ENCODE results near the gene MAML3. TPM values are rescaled to one million over a fixed set of nuclear protein-coding genes. Genes with fewer than 3 reads are reported as not detected.

The MAML3 gene
- total and polyA plus RNA-seq, 12 donors = 1.1 to 4.6 (median 2.6) TPM

GRCh38 chr4:139767585-139767984 lies 386.4 kb downstream of the MAML3 start:
- TF ChIP-seq CTCF (IDR thresholded peaks at IDR 0.05) = no peak
- ATAC-seq = no peak
- Histone ChIP-seq H3K9me3 (no peaks in the 10 kb centered on the region), H3K36me3 (no peaks in the 10 kb centered on the region), H3K27me3 (no peaks in the 10 kb centered on the region), H3K4me3 (no peak overlapping the region), H3K4me1 (peaks cover 22 to 64% (median 46%) of the 10 kb centered on the region in 9 donors), H3K27ac (no peak overlapping the region)
- intact Hi-C loops (cut with DNase I) = loop anchor here in 2 of 10 donors (10.0 kb wide), 2 partner anchors 47 to 147 kb away; no protein-coding TSS in a partner anchor
- DNase-seq = no peak

- Histone ChIP-seq H3K27ac (no peak overlapping the region), H3K36me3 (no peaks in the 10 kb centered on the region), H3K9me3 (no peaks in the 10 kb centered on the region), H3K27me3 (no peaks in the 10 kb centered on the region), H3K4me3 (no peak overlapping the region), H3K4me1 (peaks cover 22 to 69% (median 51%) of the 10 kb centered on the region in 9 donors)
- DNase-seq (no peak), ATAC-seq (no peak)
- intact Hi-C loops (cut with DNase I) = loop anchor here in 2 of 10 donors (10.0 kb wide), 2 partner anchors 48 to 148 kb away; no protein-coding TSS in a partner anchor
- WGBS, 2 donors = 89 to 93% methylated on average over 6 of the region's 6 CpGs
- no peak for TF ChIP-seq CTCF (IDR thresholded peaks at IDR 0.05)
Observed at GRCh38 chr4:139767168-139767567, 386.8 kb downstream of the MAML3 start.

- Histone ChIP-seq H3K4me1 (peaks cover 21 to 72% (median 52%) of the 10 kb centered on the region in 9 donors), H3K4me3 (peak overlapping the region in 9 of 10 donors; percentile 3 to 55 (median 44)), H3K27me3 (no peaks in the 10 kb centered on the region), H3K36me3 (no peaks in the 10 kb centered on the region), H3K27ac (peak overlapping the region in 9 of 10 donors; percentile 77 to 95 (median 90)), H3K9me3 (no peaks in the 10 kb centered on the region)
- ATAC-seq = peak in 7 of 8 donors; percentile 16 to 58 (median 30)
- DNase-seq = peak; percentile 25 to 27
- TF ChIP-seq CTCF (IDR thresholded peaks at IDR 0.05) = no peak
- intact Hi-C loops (cut with DNase I) = loop anchor here in 5 of 10 donors (5.0 to 10.0 kb wide), 4 partner anchors 50 to 153 kb away; no protein-coding TSS in a partner anchor
- 28 to 38% methylated on average over 9 of the region's 9 CpGs for WGBS, 2 donors
Observed at GRCh38 chr4:139764686-139765310, 389.2 kb downstream of the MAML3 start.

GRCh38 chr4:139764182-139764581 lies 389.8 kb downstream of the MAML3 start:
- Histone ChIP-seq H3K4me3 (peak overlapping the region in 9 of 10 donors; percentile 3 to 55 (median 44)), H3K4me1 (peaks cover 21 to 66% (median 51%) of the 10 kb centered on the region in 9 donors), H3K27ac (peak overlapping the region; percentile 77 to 95 (median 90)), H3K27me3 (no peaks in the 10 kb centered on the region), H3K9me3 (no peaks in the 10 kb centered on the region), H3K36me3 (no peaks in the 10 kb centered on the region)
- intact Hi-C loops (cut with DNase I) = loop anchor here in 5 of 10 donors (5.0 to 10.0 kb wide), 4 partner anchors 51 to 153 kb away; no protein-coding TSS in a partner anchor
- ATAC-seq (peak; percentile 49 to 89 (median 68)), DNase-seq (peak; percentile 44 to 60)
- 8 to 22% methylated on average over 8 of the region's 8 CpGs for WGBS, 2 donors
- TF ChIP-seq CTCF (IDR thresholded peaks at IDR 0.05) = no peak

All from heart right ventricle (tissue), 16 donors.